ENCODE results near the gene RELN. TPM values are rescaled to one million over a fixed set of nuclear protein-coding genes. Genes with fewer than 3 reads are reported as not detected.

RELN gene
- total and polyA plus RNA-seq, 9 of the 15 experiments (the other 6 are each of a cell fraction or from before 2014, with no cell fraction given) = 12.9 to 43.2 (median 18.1) TPM

GRCh38 chr7:103658055-103659005 lies 331.1 kb downstream of the RELN start (continued):
- TF ChIP-seq, protein P1, sequence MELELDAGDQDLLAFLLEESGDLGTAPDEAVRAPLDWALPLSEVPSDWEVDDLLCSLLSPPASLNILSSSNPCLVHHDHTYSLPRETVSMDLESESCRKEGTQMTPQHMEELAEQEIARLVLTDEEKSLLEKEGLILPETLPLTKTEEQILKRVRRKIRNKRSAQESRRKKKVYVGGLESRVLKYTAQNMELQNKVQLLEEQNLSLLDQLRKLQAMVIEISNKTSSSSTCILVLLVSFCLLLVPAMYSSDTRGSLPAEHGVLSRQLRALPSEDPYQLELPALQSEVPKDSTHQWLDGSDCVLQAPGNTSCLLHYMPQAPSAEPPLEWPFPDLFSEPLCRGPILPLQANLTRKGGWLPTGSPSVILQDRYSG (tag; conservative IDR thresholded peaks at IDR 0.05; ENCODE audit: low read depth) = no peak
- TF ChIP-seq YBX1 (IDR thresholded peaks at IDR 0.05) (no peak), NCOA2 (IDR thresholded peaks at IDR 0.05; ENCODE audit: partially characterized antibody in 2 of 2) (no peak), HDAC1 (IDR thresholded peaks at IDR 0.05) (peak; percentile 17 to 39; a peak in 1 of 4 replicates)
- TF ChIP-seq, protein P2, sequence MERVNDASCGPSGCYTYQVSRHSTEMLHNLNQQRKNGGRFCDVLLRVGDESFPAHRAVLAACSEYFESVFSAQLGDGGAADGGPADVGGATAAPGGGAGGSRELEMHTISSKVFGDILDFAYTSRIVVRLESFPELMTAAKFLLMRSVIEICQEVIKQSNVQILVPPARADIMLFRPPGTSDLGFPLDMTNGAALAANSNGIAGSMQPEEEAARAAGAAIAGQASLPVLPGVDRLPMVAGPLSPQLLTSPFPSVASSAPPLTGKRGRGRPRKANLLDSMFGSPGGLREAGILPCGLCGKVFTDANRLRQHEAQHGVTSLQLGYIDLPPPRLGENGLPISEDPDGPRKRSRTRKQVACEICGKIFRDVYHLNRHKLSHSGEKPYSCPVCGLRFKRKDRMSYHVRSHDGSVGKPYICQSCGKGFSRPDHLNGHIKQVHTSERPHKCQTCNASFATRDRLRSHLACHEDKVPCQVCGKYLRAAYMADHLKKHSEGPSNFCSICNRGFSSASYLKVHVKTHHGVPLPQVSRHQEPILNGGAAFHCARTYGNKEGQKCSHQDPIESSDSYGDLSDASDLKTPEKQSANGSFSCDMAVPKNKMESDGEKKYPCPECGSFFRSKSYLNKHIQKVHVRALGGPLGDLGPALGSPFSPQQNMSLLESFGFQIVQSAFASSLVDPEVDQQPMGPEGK (CRISPR knock-in tag; IDR thresholded peaks at IDR 0.05; ENCODE audit: borderline replicate concordance) = no peak
- TF ChIP-seq, protein P3, sequence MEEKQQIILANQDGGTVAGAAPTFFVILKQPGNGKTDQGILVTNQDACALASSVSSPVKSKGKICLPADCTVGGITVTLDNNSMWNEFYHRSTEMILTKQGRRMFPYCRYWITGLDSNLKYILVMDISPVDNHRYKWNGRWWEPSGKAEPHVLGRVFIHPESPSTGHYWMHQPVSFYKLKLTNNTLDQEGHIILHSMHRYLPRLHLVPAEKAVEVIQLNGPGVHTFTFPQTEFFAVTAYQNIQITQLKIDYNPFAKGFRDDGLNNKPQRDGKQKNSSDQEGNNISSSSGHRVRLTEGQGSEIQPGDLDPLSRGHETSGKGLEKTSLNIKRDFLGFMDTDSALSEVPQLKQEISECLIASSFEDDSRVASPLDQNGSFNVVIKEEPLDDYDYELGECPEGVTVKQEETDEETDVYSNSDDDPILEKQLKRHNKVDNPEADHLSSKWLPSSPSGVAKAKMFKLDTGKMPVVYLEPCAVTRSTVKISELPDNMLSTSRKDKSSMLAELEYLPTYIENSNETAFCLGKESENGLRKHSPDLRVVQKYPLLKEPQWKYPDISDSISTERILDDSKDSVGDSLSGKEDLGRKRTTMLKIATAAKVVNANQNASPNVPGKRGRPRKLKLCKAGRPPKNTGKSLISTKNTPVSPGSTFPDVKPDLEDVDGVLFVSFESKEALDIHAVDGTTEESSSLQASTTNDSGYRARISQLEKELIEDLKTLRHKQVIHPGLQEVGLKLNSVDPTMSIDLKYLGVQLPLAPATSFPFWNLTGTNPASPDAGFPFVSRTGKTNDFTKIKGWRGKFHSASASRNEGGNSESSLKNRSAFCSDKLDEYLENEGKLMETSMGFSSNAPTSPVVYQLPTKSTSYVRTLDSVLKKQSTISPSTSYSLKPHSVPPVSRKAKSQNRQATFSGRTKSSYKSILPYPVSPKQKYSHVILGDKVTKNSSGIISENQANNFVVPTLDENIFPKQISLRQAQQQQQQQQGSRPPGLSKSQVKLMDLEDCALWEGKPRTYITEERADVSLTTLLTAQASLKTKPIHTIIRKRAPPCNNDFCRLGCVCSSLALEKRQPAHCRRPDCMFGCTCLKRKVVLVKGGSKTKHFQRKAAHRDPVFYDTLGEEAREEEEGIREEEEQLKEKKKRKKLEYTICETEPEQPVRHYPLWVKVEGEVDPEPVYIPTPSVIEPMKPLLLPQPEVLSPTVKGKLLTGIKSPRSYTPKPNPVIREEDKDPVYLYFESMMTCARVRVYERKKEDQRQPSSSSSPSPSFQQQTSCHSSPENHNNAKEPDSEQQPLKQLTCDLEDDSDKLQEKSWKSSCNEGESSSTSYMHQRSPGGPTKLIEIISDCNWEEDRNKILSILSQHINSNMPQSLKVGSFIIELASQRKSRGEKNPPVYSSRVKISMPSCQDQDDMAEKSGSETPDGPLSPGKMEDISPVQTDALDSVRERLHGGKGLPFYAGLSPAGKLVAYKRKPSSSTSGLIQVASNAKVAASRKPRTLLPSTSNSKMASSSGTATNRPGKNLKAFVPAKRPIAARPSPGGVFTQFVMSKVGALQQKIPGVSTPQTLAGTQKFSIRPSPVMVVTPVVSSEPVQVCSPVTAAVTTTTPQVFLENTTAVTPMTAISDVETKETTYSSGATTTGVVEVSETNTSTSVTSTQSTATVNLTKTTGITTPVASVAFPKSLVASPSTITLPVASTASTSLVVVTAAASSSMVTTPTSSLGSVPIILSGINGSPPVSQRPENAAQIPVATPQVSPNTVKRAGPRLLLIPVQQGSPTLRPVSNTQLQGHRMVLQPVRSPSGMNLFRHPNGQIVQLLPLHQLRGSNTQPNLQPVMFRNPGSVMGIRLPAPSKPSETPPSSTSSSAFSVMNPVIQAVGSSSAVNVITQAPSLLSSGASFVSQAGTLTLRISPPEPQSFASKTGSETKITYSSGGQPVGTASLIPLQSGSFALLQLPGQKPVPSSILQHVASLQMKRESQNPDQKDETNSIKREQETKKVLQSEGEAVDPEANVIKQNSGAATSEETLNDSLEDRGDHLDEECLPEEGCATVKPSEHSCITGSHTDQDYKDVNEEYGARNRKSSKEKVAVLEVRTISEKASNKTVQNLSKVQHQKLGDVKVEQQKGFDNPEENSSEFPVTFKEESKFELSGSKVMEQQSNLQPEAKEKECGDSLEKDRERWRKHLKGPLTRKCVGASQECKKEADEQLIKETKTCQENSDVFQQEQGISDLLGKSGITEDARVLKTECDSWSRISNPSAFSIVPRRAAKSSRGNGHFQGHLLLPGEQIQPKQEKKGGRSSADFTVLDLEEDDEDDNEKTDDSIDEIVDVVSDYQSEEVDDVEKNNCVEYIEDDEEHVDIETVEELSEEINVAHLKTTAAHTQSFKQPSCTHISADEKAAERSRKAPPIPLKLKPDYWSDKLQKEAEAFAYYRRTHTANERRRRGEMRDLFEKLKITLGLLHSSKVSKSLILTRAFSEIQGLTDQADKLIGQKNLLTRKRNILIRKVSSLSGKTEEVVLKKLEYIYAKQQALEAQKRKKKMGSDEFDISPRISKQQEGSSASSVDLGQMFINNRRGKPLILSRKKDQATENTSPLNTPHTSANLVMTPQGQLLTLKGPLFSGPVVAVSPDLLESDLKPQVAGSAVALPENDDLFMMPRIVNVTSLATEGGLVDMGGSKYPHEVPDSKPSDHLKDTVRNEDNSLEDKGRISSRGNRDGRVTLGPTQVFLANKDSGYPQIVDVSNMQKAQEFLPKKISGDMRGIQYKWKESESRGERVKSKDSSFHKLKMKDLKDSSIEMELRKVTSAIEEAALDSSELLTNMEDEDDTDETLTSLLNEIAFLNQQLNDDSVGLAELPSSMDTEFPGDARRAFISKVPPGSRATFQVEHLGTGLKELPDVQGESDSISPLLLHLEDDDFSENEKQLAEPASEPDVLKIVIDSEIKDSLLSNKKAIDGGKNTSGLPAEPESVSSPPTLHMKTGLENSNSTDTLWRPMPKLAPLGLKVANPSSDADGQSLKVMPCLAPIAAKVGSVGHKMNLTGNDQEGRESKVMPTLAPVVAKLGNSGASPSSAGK (IDR thresholded peaks at IDR 0.05) = no peak
